Uterus (tissue), 4 donors: ENCODE results near the gene MAD1L1. TPM values are rescaled to one million over a fixed set of nuclear protein-coding genes. Genes with fewer than 3 reads are reported as not detected.

Source experiments
- DNase-seq, 2 donors: peaks; one replicate each; pipeline ENCODE4 v3.0.0-alpha.2; 2019 to 2020
- H3K27ac ChIP-seq, 2 donors: fragments of 200-600 bp; sonication (generic); 1 replicate in 1 of 2; 2 replicates in 1 of 2; pipeline ENCODE4 v1.5.1; 2016 to 2018
- H3K27me3 ChIP-seq, 2 donors: fragments of 200-600 bp; sonication (generic); one replicate each; pipeline ENCODE4 v1.5.1; 2018 to 2019; ENCODE audit warnings: control low read depth in 1 of 2
- H3K36me3 ChIP-seq, 2 donors: fragments of 200-600 bp; sonication (generic); one replicate each; pipeline ENCODE4 v1.5.1; 2019; ENCODE audit warnings: control low read depth in 1 of 2
- H3K4me1 ChIP-seq, 2 donors: fragments of 200-600 bp; sonication (generic); one replicate each; pipeline ENCODE4 v1.5.1; 2018 to 2019; ENCODE audit warnings: control low read depth in 1 of 2
- H3K4me3 ChIP-seq, 2 donors: fragments of 200-600 bp; sonication (generic); 1 replicate in 1 of 2; 2 replicates in 1 of 2; pipeline ENCODE4 v1.5.1; 2018 to 2019; ENCODE audit warnings: mild to moderate bottlenecking in 1 of 2
- H3K9me3 ChIP-seq, 2 donors: fragments of 200-600 bp; sonication (generic); one replicate each; pipeline ENCODE4 v1.5.1; 2019; ENCODE audit warnings: control low read depth in 1 of 2
- POLR2A ChIP-seq, 2 donors: fragments of 450-650 bp; IDR thresholded peaks; one replicate each; pipeline ENCODE4 v1.6.1; 2016; ENCODE audit warnings: antibody characterized with exemption in 2 of 2, mild to moderate bottlenecking in 1 of 2, moderate library complexity in 1 of 2
- intact Hi-C: fragments of 100-400 bp; cut with DNase I; formaldehyde crosslinking; loops from one replicate; pipeline ENCODE4 v1.15.1; 2023; ENCODE audit warnings: low total_unique reads
- total RNA-seq, 4 donors: library from RNA; depleted of rRNA in 3 of 4; stranded (reverse); fragments of >200 nt in 3 of 4; gene quantifications; one replicate each; pipeline versions ENCODE4 v1.1.0 to v1.2.4, GENCODE V29; 2014 to 2023
- TF ChIP-seq, protein P1 (sequence below), 4 experiments: fragments of 200-600 bp in 2 of 4; fragments of 450-650 bp in 2 of 4; sonication (generic) in 2 of 4; IDR thresholded peaks; one replicate each; pipeline ENCODE4 v1.5.1; 2016 to 2019; ENCODE audit warnings: antibody characterized with exemption in 4 of 4, mild to moderate bottlenecking in 2 of 4, moderate library complexity in 1 of 4
- donor health status: DM: yes; HTN: yes; CAD: no.

The MAD1L1 gene
- total RNA-seq, 4 donors from 2014 or later = 13.3 to 37.4 (median 33.1) TPM

DNA sequence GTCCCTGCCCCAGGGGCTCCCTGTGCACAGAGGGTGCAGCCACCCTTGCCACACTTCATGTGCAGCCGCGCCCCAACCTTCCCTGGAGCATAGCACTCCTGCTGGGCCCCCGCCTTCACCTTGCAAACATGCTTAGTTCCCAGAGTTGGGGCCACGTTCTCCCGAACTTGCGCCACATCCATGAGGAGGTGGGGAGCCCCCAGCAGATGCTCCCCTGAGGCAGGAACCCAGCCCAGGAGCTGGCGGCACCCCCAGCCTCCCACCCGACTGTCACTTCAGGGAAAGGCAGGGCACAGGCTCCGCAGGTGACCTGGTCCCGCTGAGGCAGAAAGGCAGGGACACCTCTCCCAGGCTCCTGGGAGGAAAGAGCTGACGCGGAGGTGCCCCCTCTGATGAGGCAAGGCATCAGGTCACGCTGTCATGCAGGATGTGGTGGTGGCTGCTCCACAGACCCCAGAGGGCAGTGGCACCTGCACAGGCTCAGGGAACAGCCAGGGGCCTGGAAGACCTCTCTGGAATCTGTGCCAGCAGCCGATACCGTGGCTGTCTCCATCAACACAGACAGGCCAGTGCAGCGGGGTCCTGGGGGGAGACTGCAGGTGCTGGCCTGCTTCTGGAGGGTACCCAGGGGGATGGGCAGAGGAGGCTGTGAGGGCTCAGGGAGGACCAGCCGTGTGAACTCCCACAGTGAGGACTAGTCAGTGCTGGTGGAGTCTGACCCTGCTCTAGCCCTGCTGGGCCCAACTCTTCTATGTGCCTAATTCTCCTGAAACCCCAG lies 221.3 kb downstream of the MAD1L1 start:
- intact Hi-C loops = no loop called here
- H3K9me3 ChIP-seq = no peaks in the 10 kb centered on the region
- no peak for DNase-seq
- TF ChIP-seq POLR2A (IDR thresholded peaks at IDR 0.05) = no peak
- TF ChIP-seq, protein P1, sequence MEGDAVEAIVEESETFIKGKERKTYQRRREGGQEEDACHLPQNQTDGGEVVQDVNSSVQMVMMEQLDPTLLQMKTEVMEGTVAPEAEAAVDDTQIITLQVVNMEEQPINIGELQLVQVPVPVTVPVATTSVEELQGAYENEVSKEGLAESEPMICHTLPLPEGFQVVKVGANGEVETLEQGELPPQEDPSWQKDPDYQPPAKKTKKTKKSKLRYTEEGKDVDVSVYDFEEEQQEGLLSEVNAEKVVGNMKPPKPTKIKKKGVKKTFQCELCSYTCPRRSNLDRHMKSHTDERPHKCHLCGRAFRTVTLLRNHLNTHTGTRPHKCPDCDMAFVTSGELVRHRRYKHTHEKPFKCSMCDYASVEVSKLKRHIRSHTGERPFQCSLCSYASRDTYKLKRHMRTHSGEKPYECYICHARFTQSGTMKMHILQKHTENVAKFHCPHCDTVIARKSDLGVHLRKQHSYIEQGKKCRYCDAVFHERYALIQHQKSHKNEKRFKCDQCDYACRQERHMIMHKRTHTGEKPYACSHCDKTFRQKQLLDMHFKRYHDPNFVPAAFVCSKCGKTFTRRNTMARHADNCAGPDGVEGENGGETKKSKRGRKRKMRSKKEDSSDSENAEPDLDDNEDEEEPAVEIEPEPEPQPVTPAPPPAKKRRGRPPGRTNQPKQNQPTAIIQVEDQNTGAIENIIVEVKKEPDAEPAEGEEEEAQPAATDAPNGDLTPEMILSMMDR (IDR thresholded peaks at IDR 0.05) = no peak
- H3K27ac ChIP-seq = no peak overlapping the region
- H3K4me1 ChIP-seq = no peaks in the 10 kb centered on the region
- H3K36me3 ChIP-seq = no peaks in the 10 kb centered on the region
- no peak overlapping the region for H3K4me3 ChIP-seq
- H3K27me3 ChIP-seq = no peaks in the 10 kb centered on the region

DNA sequence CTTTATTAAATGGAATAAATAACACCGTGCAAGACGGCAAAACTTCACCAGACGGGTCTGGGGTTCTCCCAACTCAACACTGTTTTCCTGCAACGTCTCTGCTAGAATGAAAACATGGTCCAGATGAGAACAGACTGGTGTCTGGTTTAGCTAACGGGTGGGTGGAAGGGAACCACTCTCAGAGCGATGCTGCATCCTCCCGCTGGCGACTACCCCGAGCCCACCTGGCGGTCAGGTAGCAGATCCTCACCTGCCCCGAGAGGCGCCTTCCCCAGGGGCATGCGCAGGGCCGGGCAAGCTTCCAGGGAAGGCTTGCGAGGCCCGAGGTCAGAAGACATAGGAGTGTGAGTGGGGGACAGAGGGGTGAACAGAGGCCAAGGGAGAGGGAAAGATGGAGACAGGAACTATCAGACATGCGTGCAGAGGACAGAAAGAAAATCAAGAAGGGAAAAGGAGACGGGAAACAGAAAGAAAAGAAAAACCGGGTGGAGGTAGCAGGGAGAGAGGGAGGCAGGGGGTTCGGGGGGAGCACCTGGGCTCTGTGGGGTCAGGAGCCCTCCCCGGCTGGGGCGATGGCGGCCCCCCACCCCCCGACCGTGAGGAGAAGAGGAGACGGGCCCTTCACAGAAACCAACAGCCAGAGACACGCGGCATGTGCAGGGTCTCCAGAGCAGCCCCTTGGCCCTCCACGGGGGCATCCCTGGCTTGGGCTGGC lies 222.0 kb downstream of the MAD1L1 start:
- Histone ChIP-seq H3K4me3 (no peak overlapping the region), H3K27me3 (no peaks in the 10 kb centered on the region), H3K4me1 (no peaks in the 10 kb centered on the region), H3K9me3 (no peaks in the 10 kb centered on the region), H3K27ac (no peak overlapping the region), H3K36me3 (no peaks in the 10 kb centered on the region)
- TF ChIP-seq, protein P1 (IDR thresholded peaks at IDR 0.05) = no peak
- TF ChIP-seq POLR2A (IDR thresholded peaks at IDR 0.05) = no peak
- intact Hi-C loops = no loop called here
- DNase-seq = no peak

DNA sequence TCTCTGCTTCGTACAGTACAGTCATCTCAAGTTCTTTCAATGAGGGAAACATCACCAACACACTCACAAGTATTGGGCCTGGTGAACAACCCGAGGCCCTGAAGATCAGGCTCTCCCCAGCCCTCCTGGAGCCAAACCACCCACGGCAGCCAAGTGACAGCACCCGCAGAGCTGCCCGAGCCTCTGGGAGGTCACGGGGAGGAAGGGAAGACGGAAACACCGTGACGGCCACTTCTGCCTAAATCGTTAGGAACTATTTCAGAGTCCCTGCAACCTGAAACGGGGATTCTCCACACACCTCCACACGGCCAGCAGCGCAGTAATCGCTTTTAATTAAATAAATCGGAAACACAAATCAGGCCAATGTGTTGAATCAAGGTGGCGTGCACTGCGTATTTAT lies 222.6 kb downstream of the MAD1L1 start:
- intact Hi-C loops = no loop called here
- no peak overlapping the region for H3K4me3 ChIP-seq
- H3K27me3 ChIP-seq = no peaks in the 10 kb centered on the region
- H3K4me1 ChIP-seq = no peaks in the 10 kb centered on the region
- no peaks in the 10 kb centered on the region for H3K9me3 ChIP-seq
- no peak overlapping the region for H3K27ac ChIP-seq
- no peaks in the 10 kb centered on the region for H3K36me3 ChIP-seq
- TF ChIP-seq, protein P1 (IDR thresholded peaks at IDR 0.05) = no peak
- no peak for TF ChIP-seq POLR2A (IDR thresholded peaks at IDR 0.05)
- no peak for DNase-seq

DNA sequence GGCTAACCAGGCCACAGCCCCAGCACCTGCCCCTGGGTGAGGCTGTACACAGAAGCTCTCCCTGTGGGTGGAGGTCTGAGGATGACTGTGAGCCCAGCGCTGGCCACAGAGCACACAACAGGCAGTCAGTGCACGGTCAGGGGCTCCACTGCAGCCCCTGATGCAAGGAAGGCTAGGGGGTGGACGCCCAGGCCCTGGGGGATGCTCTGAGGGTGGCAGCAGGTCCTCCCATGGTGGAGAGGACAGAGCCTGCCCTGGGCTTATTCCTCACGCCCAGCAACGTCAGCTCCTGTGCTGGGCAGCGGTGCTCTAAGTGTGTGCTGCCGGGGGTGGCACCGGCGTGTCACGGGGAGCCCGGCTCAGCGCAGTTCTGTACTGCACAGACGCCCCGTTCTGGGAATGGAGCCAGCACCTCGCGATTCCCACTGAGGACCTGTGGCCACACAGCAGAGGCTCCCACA lies 223.2 kb downstream of the MAD1L1 start:
- DNase-seq = no peak
- H3K4me1 ChIP-seq = no peaks in the 10 kb centered on the region

More for the DNA sequence above, 223.2 kb downstream of the MAD1L1 start:
- intact Hi-C loops = no loop called here
- Histone ChIP-seq H3K36me3 (no peaks in the 10 kb centered on the region), H3K9me3 (no peaks in the 10 kb centered on the region), H3K4me3 (no peak overlapping the region), H3K27me3 (no peaks in the 10 kb centered on the region), H3K27ac (no peak overlapping the region)
- TF ChIP-seq POLR2A (IDR thresholded peaks at IDR 0.05) = no peak
- TF ChIP-seq, protein P1 (IDR thresholded peaks at IDR 0.05) = no peak
